B cell (primary cell): Measurements from ENCODE around the gene MAN2A1. TPM values are rescaled to one million over a fixed set of nuclear protein-coding genes. Genes with fewer than 3 reads are reported as not detected.

Experiments
- ATAC-seq: fragments of 200-7000 bp; cut with Tn5 transposase; one replicate; pipeline ENCODE4 v1.10.0; 2021; ENCODE audit warnings: low read depth, mild to moderate bottlenecking, moderate number of reproducible peaks, moderate library complexity
- CTCF ChIA-PET: fragments of 350-600 bp; sonication (Branson Sonifier 250); formaldehyde crosslinking; loops from one replicate; lab custom pipeline; 2021; ENCODE audit warnings: antibody characterized with exemption, inconsistent platforms; lab: Charles Lee
- POLR2A ChIA-PET: fragments of 350-600 bp; sonication (Branson Sonifier 250); formaldehyde crosslinking; loops from one replicate; lab custom pipeline; 2021; ENCODE audit warnings: antibody characterized with exemption; lab: Charles Lee
- DNase-seq: peaks from one replicate; pipeline ENCODE4 v3.0.0; 2013
- H2AFZ ChIP-seq: 2 replicates; pipeline ENCODE4 v1.6.1; 2012; ENCODE audit warnings: mild to moderate bottlenecking, low read depth, low read length; ENCODE audit not compliant: insufficient read depth, poor library complexity, severe bottlenecking
- H3K27ac ChIP-seq, 2 donors: 1 replicate in 1 of 2; 2 replicates in 1 of 2; pipeline ENCODE4 v1.5.1; 2012 to 2013; ENCODE audit warnings: low read length in 2 of 2, mild to moderate bottlenecking in 2 of 2, moderate library complexity in 1 of 2
- H3K27me3 ChIP-seq, 4 experiments: fragments of 200-600 bp in 1 of 4; sonication (generic) in 1 of 4; replicated peaks in 1 of 4; 1 replicate in 2 of 4; 2 replicates in 2 of 4; pipeline versions ENCODE4 v1.6.1 to v1.7.0; 2013 to 2016; ENCODE audit warnings: low read length in 3 of 4, mild to moderate bottlenecking in 2 of 4, mixed read lengths in 1 of 4, moderate library complexity in 1 of 4; ENCODE audit not compliant: insufficient read depth in 4 of 4, control insufficient read depth in 3 of 4; ENCODE audit errors: control extremely low read depth in 1 of 4
- H3K36me3 ChIP-seq, 2 experiments: replicated peaks in 1 of 2; 1 replicate in 1 of 2; 2 replicates in 1 of 2; pipeline versions ENCODE4 v1.6.1 to v1.7.1; 2013; ENCODE audit warnings: low read length in 1 of 2; ENCODE audit not compliant: insufficient read depth in 2 of 2, control insufficient read depth in 1 of 2; ENCODE audit errors: control extremely low read depth in 1 of 2, extremely low read depth in 1 of 2
- H3K4me1 ChIP-seq, 2 donors: fragments of 200-600 bp in 1 of 2; sonication (generic) in 1 of 2; 1 replicate in 1 of 2; 2 replicates in 1 of 2; pipeline versions ENCODE4 v1.5.1 to v1.6.1; 2013 to 2017; ENCODE audit warnings: low read length in 2 of 2; ENCODE audit not compliant: control insufficient read depth in 2 of 2, insufficient read depth in 2 of 2
- H3K4me2 ChIP-seq: replicated peaks from 2 replicates; pipeline ENCODE3; 2012; ENCODE audit warnings: mild to moderate bottlenecking, low read depth, low read length; ENCODE audit not compliant: poor library complexity, severe bottlenecking
- H3K4me3 ChIP-seq, 5 experiments: fragments of 200-600 bp in 1 of 5; sonication (generic) in 1 of 5; 1 replicate in 3 of 5; 2 replicates in 2 of 5; pipeline versions ENCODE4 v1.5.1 to v1.7.0; 2011 to 2016; ENCODE audit warnings: low read length in 4 of 5, mild to moderate bottlenecking in 4 of 5, low read depth in 2 of 5, control low read depth in 1 of 5, moderate library complexity in 1 of 5; ENCODE audit not compliant: insufficient read depth in 1 of 5; ENCODE audit errors: control extremely low read depth in 1 of 5, extremely low read depth in 1 of 5
- H3K79me2 ChIP-seq: fragments of 200-600 bp; sonication (generic); one replicate; pipeline ENCODE4 v1.6.0; 2016; ENCODE audit warnings: low read length; ENCODE audit not compliant: control insufficient read depth, insufficient read depth
- H3K9ac ChIP-seq: fragments of 200-600 bp; sonication (generic); 2 replicates; pipeline ENCODE4 v1.6.1; 2017; ENCODE audit warnings: mild to moderate bottlenecking, low read length, moderate library complexity
- H3K9me3 ChIP-seq, 3 donors: one replicate each; pipeline versions ENCODE4 v1.6.1 to v1.7.1; 2013; ENCODE audit warnings: low read length in 2 of 3; ENCODE audit not compliant: control insufficient read depth in 2 of 3, insufficient read depth in 1 of 3; ENCODE audit errors: control extremely low read depth in 1 of 3
- H4K20me1 ChIP-seq: 2 replicates; pipeline ENCODE4 v1.6.0; 2012; ENCODE audit warnings: mild to moderate bottlenecking, low read length; ENCODE audit not compliant: insufficient read depth, control insufficient read depth, poor library complexity, severe bottlenecking
- H3K27ac Mint-ChIP-seq: one replicate; pipeline ENCODE4 v1.8.0; 2021; ENCODE audit warnings: mixed read lengths
- H3K27me3 Mint-ChIP-seq: one replicate; pipeline ENCODE4 v1.8.0; 2021; ENCODE audit warnings: mixed read lengths
- H3K4me1 Mint-ChIP-seq: one replicate; pipeline ENCODE4 v1.8.0; 2021; ENCODE audit warnings: mixed read lengths
- H3K4me3 Mint-ChIP-seq: one replicate; pipeline ENCODE4 v1.8.0; 2021; ENCODE audit warnings: mixed read lengths
- H3K9me3 Mint-ChIP-seq: one replicate; pipeline ENCODE4 v1.8.0; 2022; ENCODE audit warnings: mixed read lengths; ENCODE audit not compliant: insufficient read depth
- EZH2 ChIP-seq: IDR thresholded peaks from 2 replicates; pipeline ENCODE4 v1.6.1; 2012; ENCODE audit warnings: borderline replicate concordance, low read depth, mild to moderate bottlenecking, moderate library complexity, low read length; ENCODE audit not compliant: insufficient read depth, poor library complexity, severe bottlenecking
- WGBS: methylation state at CpG from one replicate; pipeline ENCODE4 v1.1.5; 2013; ENCODE audit warnings: missing lambda C conversion rate; ENCODE audit not compliant: insufficient coverage; 5-methylcytosine and 5-hydroxymethylcytosine counted together
- intact Hi-C: fragments of 100-400 bp; cut with micrococcal nuclease; formaldehyde crosslinking; loops from one replicate; pipeline ENCODE4 v1.10.0; 2022
- polyA plus RNA-seq: library from polyadenylated mRNA; depleted of rRNA; stranded (reverse); fragments of >200 nt; gene quantifications from 2 replicates; pipeline ENCODE4 v1.2.3, GENCODE V29; 2012
- total RNA-seq, 2 donors: library from RNA; stranded (reverse); fragments of 120-200 nt in 1 of 2; gene quantifications; 1 replicate in 1 of 2; 2 replicates in 1 of 2; pipeline versions ENCODE4 v1.2.3 to v1.2.4, GENCODE V29; 2013 to 2022
- TF ChIP-seq, protein P1 (sequence below): fragments of 200-600 bp; IDR thresholded peaks from one replicate; pipeline ENCODE4 v1.8.0; 2022; ENCODE audit warnings: antibody characterized with exemption, mild to moderate bottlenecking

MAN2A1 gene
- total and polyA plus RNA-seq, 2 donors (not counting 1 experiment from before 2014, with no cell fraction given): 12.7 to 55.0 TPM

GRCh38 chr5:109900461-109900860, 210.7 kb downstream of the MAN2A1 start:
- Mint-ChIP-seq H3K27me3 (peaks cover 3% of the 10 kb centered on the region), H3K4me3 (no peak overlapping the region), H3K4me1 (no peaks in the 10 kb centered on the region), H3K9me3 (no peaks in the 10 kb centered on the region), H3K27ac (no peak overlapping the region)
- no peak overlapping the region for H3K4me2 ChIP-seq
- no peak overlapping the region for H3K9ac ChIP-seq
- DNase-seq (no peak), ATAC-seq (no peak)
- POLR2A ChIA-PET: no interaction called here
- TF ChIP-seq EZH2: no peak
- TF ChIP-seq, protein P1, sequence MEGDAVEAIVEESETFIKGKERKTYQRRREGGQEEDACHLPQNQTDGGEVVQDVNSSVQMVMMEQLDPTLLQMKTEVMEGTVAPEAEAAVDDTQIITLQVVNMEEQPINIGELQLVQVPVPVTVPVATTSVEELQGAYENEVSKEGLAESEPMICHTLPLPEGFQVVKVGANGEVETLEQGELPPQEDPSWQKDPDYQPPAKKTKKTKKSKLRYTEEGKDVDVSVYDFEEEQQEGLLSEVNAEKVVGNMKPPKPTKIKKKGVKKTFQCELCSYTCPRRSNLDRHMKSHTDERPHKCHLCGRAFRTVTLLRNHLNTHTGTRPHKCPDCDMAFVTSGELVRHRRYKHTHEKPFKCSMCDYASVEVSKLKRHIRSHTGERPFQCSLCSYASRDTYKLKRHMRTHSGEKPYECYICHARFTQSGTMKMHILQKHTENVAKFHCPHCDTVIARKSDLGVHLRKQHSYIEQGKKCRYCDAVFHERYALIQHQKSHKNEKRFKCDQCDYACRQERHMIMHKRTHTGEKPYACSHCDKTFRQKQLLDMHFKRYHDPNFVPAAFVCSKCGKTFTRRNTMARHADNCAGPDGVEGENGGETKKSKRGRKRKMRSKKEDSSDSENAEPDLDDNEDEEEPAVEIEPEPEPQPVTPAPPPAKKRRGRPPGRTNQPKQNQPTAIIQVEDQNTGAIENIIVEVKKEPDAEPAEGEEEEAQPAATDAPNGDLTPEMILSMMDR: no peak
- WGBS: 100% methylated on average over 1 of the region's 3 CpGs
- no peak overlapping the region for H2AFZ ChIP-seq
- no peaks in the 10 kb centered on the region for H3K36me3 ChIP-seq
- peaks cover 0 to under 1% (median 0%) of the 10 kb centered on the region in 3 donors for H3K9me3 ChIP-seq
- CTCF ChIA-PET: no interaction called here
- no peak overlapping the region for H3K4me3 ChIP-seq
- H4K20me1 ChIP-seq: no peaks in the 10 kb centered on the region
- H3K27me3 ChIP-seq: no peaks in the 10 kb centered on the region
- intact Hi-C loops: no loop called here
- H3K79me2 ChIP-seq: no peaks in the 10 kb centered on the region
- no peaks in the 10 kb centered on the region for H3K4me1 ChIP-seq
- no peak overlapping the region for H3K27ac ChIP-seq

- CTCF ChIA-PET: no interaction called here
- Histone ChIP-seq H2AFZ (no peak overlapping the region), H3K4me3 (no peak overlapping the region), H3K79me2 (no peaks in the 10 kb centered on the region), H4K20me1 (no peaks in the 10 kb centered on the region), H3K36me3 (no peaks in the 10 kb centered on the region), H3K27ac (no peak overlapping the region), H3K9me3 (no peaks in the 10 kb centered on the region), H3K4me2 (no peak overlapping the region), H3K4me1 (no peaks in the 10 kb centered on the region), H3K27me3 (no peaks in the 10 kb centered on the region), H3K9ac (no peak overlapping the region)
- 88% methylated on average over 1 of the region's 3 CpGs for WGBS
- ATAC-seq: no peak
- intact Hi-C loops: no loop called here
- H3K27ac Mint-ChIP-seq: no peak overlapping the region
- TF ChIP-seq, protein P1: no peak
- TF ChIP-seq EZH2: no peak
- DNase-seq: no peak
- no peak overlapping the region for H3K4me3 Mint-ChIP-seq
- H3K4me1 Mint-ChIP-seq: no peaks in the 10 kb centered on the region
- no peaks in the 10 kb centered on the region for H3K9me3 Mint-ChIP-seq
- no peaks in the 10 kb centered on the region for H3K27me3 Mint-ChIP-seq
- POLR2A ChIA-PET: no interaction called here
Observed at GRCh38 chr5:109900911-109901627, 211.3 kb downstream of the MAN2A1 start.
